GM23248 (cell line): ENCODE data around the gene FYB1. TPM values are rescaled to one million over a fixed set of nuclear protein-coding genes. Genes with fewer than 3 reads are reported as not detected.

Experiments
- DNase-seq: peaks from one replicate; pipeline ENCODE4 v3.0.0-alpha.2; 2015
- H2AFZ ChIP-seq: fragments of 200-600 bp; sonication (generic); 2 replicates; pipeline ENCODE4 v1.6.1; 2016; ENCODE audit warnings: antibody characterized with exemption
- H3F3A ChIP-seq: fragments of 200-600 bp; sonication (generic); 2 replicates; pipeline ENCODE4 v1.6.1; 2016; ENCODE audit warnings: mild to moderate bottlenecking, antibody characterized with exemption, mixed run types; ENCODE audit not compliant: insufficient read depth
- H3K27ac ChIP-seq: fragments of 200-600 bp; sonication (generic); 2 replicates; pipeline ENCODE4 v1.5.1; 2016; ENCODE audit warnings: mild to moderate bottlenecking
- H3K27me3 ChIP-seq: fragments of 200-600 bp; sonication (generic); replicated peaks from 2 replicates; pipeline ENCODE4 v1.6.1; 2016; ENCODE audit warnings: mild to moderate bottlenecking; ENCODE audit not compliant: insufficient read depth
- H3K36me3 ChIP-seq: fragments of 200-600 bp; sonication (generic); 2 replicates; pipeline ENCODE4 v1.6.1; 2016; ENCODE audit warnings: low read depth, mild to moderate bottlenecking
- H3K4me1 ChIP-seq: fragments of 200-600 bp; sonication (generic); 2 replicates; pipeline ENCODE4 v1.6.1; 2016; ENCODE audit warnings: mild to moderate bottlenecking; ENCODE audit not compliant: insufficient read depth
- H3K4me2 ChIP-seq: fragments of 200-600 bp; sonication (generic); one replicate; pipeline ENCODE4 v1.6.1; 2016; ENCODE audit warnings: mild to moderate bottlenecking; ENCODE audit not compliant: unreplicated experiment
- H3K4me3 ChIP-seq: fragments of 200-600 bp; sonication (generic); 2 replicates; pipeline ENCODE4 v1.5.1; 2016; ENCODE audit warnings: mild to moderate bottlenecking
- H3K79me2 ChIP-seq: fragments of 200-600 bp; sonication (generic); 2 replicates; pipeline ENCODE4 v1.6.1; 2016; ENCODE audit warnings: mild to moderate bottlenecking; ENCODE audit not compliant: insufficient read depth
- H3K9ac ChIP-seq: fragments of 200-600 bp; sonication (generic); 2 replicates; pipeline ENCODE4 v1.6.1; 2016; ENCODE audit warnings: mild to moderate bottlenecking
- H3K9me2 ChIP-seq: fragments of 200-600 bp; sonication (generic); 2 replicates; pipeline ENCODE4 v1.6.1; 2016; ENCODE audit warnings: mixed run types, mild to moderate bottlenecking, moderate library complexity; ENCODE audit not compliant: insufficient read depth
- H3K9me3 ChIP-seq: fragments of 200-600 bp; sonication (generic); one replicate; pipeline ENCODE4 v1.6.1; 2017; ENCODE audit warnings: low read depth
- H4K20me1 ChIP-seq: fragments of 200-600 bp; sonication (generic); 2 replicates; pipeline ENCODE4 v1.6.0; 2016; ENCODE audit not compliant: insufficient read depth
- EZH2 ChIP-seq: fragments of 200-600 bp; sonication (generic); IDR thresholded peaks from 2 replicates; pipeline ENCODE4 v1.6.1; 2018; ENCODE audit warnings: antibody characterized with exemption, mild to moderate bottlenecking; ENCODE audit not compliant: insufficient read depth, poor library complexity, severe bottlenecking
- EZH2phosphoT487 ChIP-seq: fragments of 200-600 bp; sonication (generic); IDR thresholded peaks from 2 replicates; pipeline ENCODE4 v1.6.1; 2018; ENCODE audit warnings: antibody characterized with exemption, moderate library complexity, mild to moderate bottlenecking, low read depth; ENCODE audit not compliant: insufficient read depth
- WGBS, 2 experiments: methylation state at CpG; one replicate each; pipeline ENCODE4 v1.1.6; 2015 to 2017; ENCODE audit warnings: low lambda C conversion rate in 2 of 2, low coverage in 1 of 2; ENCODE audit errors: missing lambda C conversion rate in 2 of 2; 5-methylcytosine and 5-hydroxymethylcytosine counted together
- in situ Hi-C: fragments of 300-500 bp; cut with MboI; formaldehyde crosslinking; loops from 2 replicates; pipeline ENCODE4 v1.15.0; 2020
- polyA plus RNA-seq: library from polyadenylated mRNA; unstranded; fragments of >200 nt; fragmentation: Nextera tagmentation; extraction: Ambion mirVana; gene quantifications from 2 replicates; pipeline ENCODE4 v1.2.1, GENCODE V29; 2016
- total RNA-seq: library from RNA; depleted of rRNA; stranded (reverse); fragments of >200 nt; shearing (Covaris generic); gene quantifications from 2 replicates; pipeline ENCODE4 v1.2.3, GENCODE V29; 2014

Gene FYB1
- total and polyA plus RNA-seq, 2 experiments from 2014 or later: 0.11 TPM; not detected in 1

GRCh38 chr5:39100851-39101396 is 118.4 kb downstream of the FYB1 start:
- TF ChIP-seq EZH2phosphoT487: 0 out of 2 replicates have a peak, but pooled peaks have one; percentile 50
- TF ChIP-seq EZH2: no peak
- WGBS, 2 experiments: 51% methylated on average over 7 of the region's 7 CpGs
- Histone ChIP-seq H3K79me2 (no peaks in the 10 kb centered on the region), H4K20me1 (no peaks in the 10 kb centered on the region), H3K9me3 (no peaks in the 10 kb centered on the region), H3K4me1 (peaks cover 37% of the 10 kb centered on the region), H3K4me2 (peak overlapping the region; percentile 55), H3K9me2 (no peaks in the 10 kb centered on the region), H3K27ac (peak overlapping the region; percentile 84), H2AFZ (peak overlapping the region; percentile 18), H3K9ac (peak overlapping the region; percentile 47), H3F3A (peaks cover 29% of the 10 kb centered on the region), H3K36me3 (no peaks in the 10 kb centered on the region), H3K4me3 (0 out of 2 replicates have a peak overlapping the region, but pooled peaks have one; percentile 12), H3K27me3 (no peaks in the 10 kb centered on the region)
- in situ Hi-C loops: no loop called here
- peak; percentile 96 for DNase-seq

- Histone ChIP-seq H3K4me2 (peak overlapping the region; percentile 34), H3K9me3 (no peaks in the 10 kb centered on the region), H3K36me3 (no peaks in the 10 kb centered on the region), H3K27ac (peak overlapping the region; percentile 84), H3K4me3 (0 out of 2 replicates have a peak overlapping the region, but pooled peaks have one; percentile 12), H3K9me2 (no peaks in the 10 kb centered on the region), H4K20me1 (no peaks in the 10 kb centered on the region), H2AFZ (no peak overlapping the region), H3F3A (peaks cover 29% of the 10 kb centered on the region), H3K9ac (peak overlapping the region; percentile 40; the same call in 1 of the 2 replicates), H3K4me1 (peaks cover 37% of the 10 kb centered on the region), H3K79me2 (no peaks in the 10 kb centered on the region), H3K27me3 (no peaks in the 10 kb centered on the region)
- in situ Hi-C loops: no loop called here
- no peak for DNase-seq
- WGBS, 2 experiments: 36 to 38% methylated on average over 6 of the region's 6 CpGs
- TF ChIP-seq EZH2phosphoT487 (no peak), EZH2 (no peak)
Measured at GRCh38 chr5:39100301-39100850, 119.0 kb downstream of the FYB1 start.

- Histone ChIP-seq H4K20me1 (no peaks in the 10 kb centered on the region), H2AFZ (no peak overlapping the region), H3K9ac (no peak overlapping the region), H3K9me2 (no peaks in the 10 kb centered on the region), H3K79me2 (no peaks in the 10 kb centered on the region), H3K4me3 (no peak overlapping the region), H3K4me2 (no peak overlapping the region), H3K36me3 (no peaks in the 10 kb centered on the region), H3F3A (peaks cover 29% of the 10 kb centered on the region), H3K4me1 (peaks cover 37% of the 10 kb centered on the region), H3K27ac (no peak overlapping the region), H3K27me3 (no peaks in the 10 kb centered on the region), H3K9me3 (no peaks in the 10 kb centered on the region)
- in situ Hi-C loops: no loop called here
- TF ChIP-seq EZH2phosphoT487 (no peak), EZH2 (no peak)
- no peak for DNase-seq
Measured at GRCh38 chr5:39099831-39100230, 119.5 kb downstream of the FYB1 start.

- Histone ChIP-seq H3K4me1 (peaks cover 17% of the 10 kb centered on the region), H3K9me3 (no peaks in the 10 kb centered on the region), H3K9me2 (no peaks in the 10 kb centered on the region), H2AFZ (no peak overlapping the region), H3K4me3 (no peak overlapping the region), H3K4me2 (no peak overlapping the region), H3K9ac (no peak overlapping the region), H3K27me3 (no peaks in the 10 kb centered on the region), H3F3A (peaks cover 8% of the 10 kb centered on the region; the same call in 1 of the 2 replicates), H3K36me3 (no peaks in the 10 kb centered on the region), H3K27ac (no peak overlapping the region), H4K20me1 (no peaks in the 10 kb centered on the region), H3K79me2 (no peaks in the 10 kb centered on the region)
- TF ChIP-seq EZH2 (no peak), EZH2phosphoT487 (no peak)
- 60 to 67% methylated on average over 1 of the region's 1 CpG for WGBS, 2 experiments
- in situ Hi-C loops: no loop called here
- peak; percentile 72 for DNase-seq
Measured at GRCh38 chr5:39093352-39093751, 126.0 kb downstream of the FYB1 start.
